ENCODE results near the gene TSPYL1.
A peak's percentile ranks its signal among the peaks of the same experiment; 100 is the strongest.
"Not testable (repeated sequence)": the region's sequence is repeated elsewhere in the genome, so short reads cannot be mapped to it uniquely, and the experiment has no call there.

The TSPYL1 gene

GRCh38 chr6:116279232-116280160 lies at the start of gene TSPYL1:
TSPYL1 (minus strand) TSS chr6:116279930; CDS start chr6:116279830, 100 bp downstream.
- peak; percentile 98 for DNase-seq (ENCODE audit: low spot score)

GRCh38 chr6:116329156-116329555 lies 49.4 kb upstream of the TSPYL1 start:
- no peak for DNase-seq (ENCODE audit: low spot score)

GRCh38 chr6:116328528-116328903 lies 48.8 kb upstream of the TSPYL1 start:
- no peak for DNase-seq (ENCODE audit: low spot score)

GRCh38 chr6:116327803-116328527 lies 48.2 kb upstream of the TSPYL1 start:
- no peak for DNase-seq (ENCODE audit: low spot score)

GRCh38 chr6:116326996-116327395 lies 47.3 kb upstream of the TSPYL1 start:
- DNase-seq (ENCODE audit: low spot score): no peak

- DNase-seq (ENCODE audit: low spot score): no peak
These were observed 46.5 kb upstream of the TSPYL1 start for GRCh38 chr6:116326181-116326671.

GRCh38 chr6:116325634-116326132 lies 46.0 kb upstream of the TSPYL1 start:
- DNase-seq (ENCODE audit: low spot score): not testable (repeated sequence)

GRCh38 chr6:116323863-116324262 lies 44.1 kb upstream of the TSPYL1 start:
- no peak for DNase-seq (ENCODE audit: low spot score)

GRCh38 chr6:116321933-116322332 lies 42.2 kb upstream of the TSPYL1 start:
- not testable (repeated sequence) for DNase-seq (ENCODE audit: low spot score)

- no peak for DNase-seq (ENCODE audit: low spot score)
These were observed 37.2 kb upstream of the TSPYL1 start for GRCh38 chr6:116316772-116317467.

GRCh38 chr6:116314878-116315277 lies 35.1 kb upstream of the TSPYL1 start:
- no peak for DNase-seq (ENCODE audit: low spot score)

GRCh38 chr6:116314218-116314617 lies 34.5 kb upstream of the TSPYL1 start:
- no peak for DNase-seq (ENCODE audit: low spot score)

- no peak for DNase-seq (ENCODE audit: low spot score)
These were observed 33.5 kb upstream of the TSPYL1 start for GRCh38 chr6:116313101-116313776.

GRCh38 chr6:116309657-116310056 lies 29.9 kb upstream of the TSPYL1 start:
- DNase-seq (ENCODE audit: low spot score): no peak

GRCh38 chr6:116309001-116309400 lies 29.3 kb upstream of the TSPYL1 start:
- no peak for DNase-seq (ENCODE audit: low spot score)

- DNase-seq (ENCODE audit: low spot score): no peak
These were observed 27.9 kb upstream of the TSPYL1 start for GRCh38 chr6:116307633-116308032.

- no peak for DNase-seq (ENCODE audit: low spot score)
These were observed 27.3 kb upstream of the TSPYL1 start for GRCh38 chr6:116307001-116307400.

- DNase-seq (ENCODE audit: low spot score): no peak
These were observed 24.9 kb upstream of the TSPYL1 start for GRCh38 chr6:116304538-116305097.

- DNase-seq (ENCODE audit: low spot score): no peak
These were observed 21.4 kb upstream of the TSPYL1 start for GRCh38 chr6:116301104-116301503.

GRCh38 chr6:116300566-116300965 lies 20.8 kb upstream of the TSPYL1 start:
- DNase-seq (ENCODE audit: low spot score): no peak

GRCh38 chr6:116298973-116299372 lies 19.2 kb upstream of the TSPYL1 start:
- DNase-seq (ENCODE audit: low spot score): peak; percentile 19

All from NAMALWA (cell line).